Neural crest cell (in vitro differentiated cells): ENCODE data around the gene MAPT. TPM values are rescaled to one million over a fixed set of nuclear protein-coding genes. Genes with fewer than 3 reads are reported as not detected.

Experiments used
- DNase-seq: peaks from one replicate; pipeline ENCODE4 v3.0.0; 2021; ENCODE audit warnings: low read depth, mixed read lengths, low spot score
- H3K27ac Mint-ChIP-seq: one replicate; pipeline ENCODE4 v1.8.0; 2021; ENCODE audit warnings: mild to moderate bottlenecking, mixed read lengths; ENCODE audit not compliant: unreplicated experiment
- H3K27me3 Mint-ChIP-seq: 2 replicates; pipeline ENCODE4 v1.8.0; 2021; ENCODE audit warnings: low read depth, mild to moderate bottlenecking, mixed read lengths
- H3K36me3 Mint-ChIP-seq: 2 replicates; pipeline ENCODE4 v1.8.0; 2021; ENCODE audit warnings: low read depth, mild to moderate bottlenecking, mixed read lengths
- H3K4me1 Mint-ChIP-seq: 2 replicates; pipeline ENCODE4 v1.8.0; 2021; ENCODE audit warnings: mixed read lengths
- H3K4me3 Mint-ChIP-seq: one replicate; pipeline ENCODE4 v1.8.0; 2021; ENCODE audit warnings: mild to moderate bottlenecking, mixed read lengths
- H3K9me3 Mint-ChIP-seq: 2 replicates; pipeline ENCODE4 v1.8.0; 2021; ENCODE audit warnings: mixed read lengths
- CTCF ChIP-seq: fragments of 200-600 bp; sonication (generic); conservative IDR thresholded peaks from 2 replicates; pipeline ENCODE4 v1.5.0; 2021; ENCODE audit warnings: antibody characterized with exemption, mild to moderate bottlenecking
- total RNA-seq: library from RNA; stranded (reverse); gene quantifications from 2 replicates; pipeline ENCODE4 v1.2.1, GENCODE V29; 2021

The MAPT gene
- total RNA-seq, 1 donor from 2014 or later = 9.5 TPM

GRCh38 chr17:45992904-45993303 is 98.5 kb downstream of the MAPT start:
- DNase-seq = no peak
- Mint-ChIP-seq H3K27me3 (no peaks in the 10 kb centered on the region), H3K4me3 (no peak overlapping the region), H3K36me3 (no peaks in the 10 kb centered on the region), H3K27ac (no peak overlapping the region), H3K9me3 (no peaks in the 10 kb centered on the region), H3K4me1 (peaks cover 3% of the 10 kb centered on the region)
- TF ChIP-seq CTCF = no peak

GRCh38 chr17:45993962-45994627 is 99.7 kb downstream of the MAPT start:
- Mint-ChIP-seq H3K27ac (no peak overlapping the region), H3K4me3 (no peak overlapping the region), H3K9me3 (no peaks in the 10 kb centered on the region), H3K36me3 (no peaks in the 10 kb centered on the region), H3K4me1 (peaks cover 3% of the 10 kb centered on the region), H3K27me3 (no peaks in the 10 kb centered on the region)
- no peak for DNase-seq
- TF ChIP-seq CTCF = no peak

- Mint-ChIP-seq H3K27me3 (no peaks in the 10 kb centered on the region), H3K4me1 (peaks cover 3% of the 10 kb centered on the region), H3K4me3 (no peak overlapping the region), H3K9me3 (no peaks in the 10 kb centered on the region), H3K36me3 (no peaks in the 10 kb centered on the region), H3K27ac (no peak overlapping the region)
- no peak for TF ChIP-seq CTCF
- no peak for DNase-seq
Observed at GRCh38 chr17:45994987-45995386, 100.6 kb downstream of the MAPT start.

GRCh38 chr17:45995627-45996270 is 101.4 kb downstream of the MAPT start:
- DNase-seq = no peak
- no peaks in the 10 kb centered on the region for H3K36me3 Mint-ChIP-seq
- no peaks in the 10 kb centered on the region for H3K27me3 Mint-ChIP-seq
- H3K4me3 Mint-ChIP-seq = no peak overlapping the region
- TF ChIP-seq CTCF = no peak
- H3K27ac Mint-ChIP-seq = no peak overlapping the region
- H3K9me3 Mint-ChIP-seq = no peaks in the 10 kb centered on the region
- H3K4me1 Mint-ChIP-seq = peaks cover 3% of the 10 kb centered on the region

GRCh38 chr17:45996282-45996937 is 102.1 kb downstream of the MAPT start:
- no peak for DNase-seq
- no peak for TF ChIP-seq CTCF
- no peaks in the 10 kb centered on the region for H3K9me3 Mint-ChIP-seq
- H3K27ac Mint-ChIP-seq = no peak overlapping the region
- H3K27me3 Mint-ChIP-seq = no peaks in the 10 kb centered on the region
- H3K4me1 Mint-ChIP-seq = peaks cover 3% of the 10 kb centered on the region
- no peaks in the 10 kb centered on the region for H3K36me3 Mint-ChIP-seq
- H3K4me3 Mint-ChIP-seq = no peak overlapping the region
